ENCODE data around the gene CSTPP1.

DNA sequence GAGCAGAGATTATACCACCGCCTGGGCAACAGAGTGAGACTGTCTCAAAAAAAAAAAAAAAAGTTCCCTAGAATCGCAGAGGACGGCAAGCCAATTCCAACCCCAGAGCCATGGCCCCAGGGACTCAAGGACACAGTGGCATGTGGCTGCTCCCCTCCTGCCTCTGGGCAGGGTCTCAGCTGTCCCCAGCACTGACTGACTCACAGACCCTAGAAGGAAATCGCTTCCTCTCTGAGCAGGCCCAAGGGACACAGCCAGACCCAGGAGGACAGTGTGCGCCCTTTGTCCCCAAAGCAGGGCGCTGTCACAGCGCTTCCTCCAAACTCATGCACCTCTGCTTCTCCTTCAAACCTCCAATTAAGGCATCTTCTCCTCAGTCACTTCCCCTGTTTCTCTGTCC lies 247.4 kb downstream of the CSTPP1 start:
- TF ChIP-seq, protein P1, sequence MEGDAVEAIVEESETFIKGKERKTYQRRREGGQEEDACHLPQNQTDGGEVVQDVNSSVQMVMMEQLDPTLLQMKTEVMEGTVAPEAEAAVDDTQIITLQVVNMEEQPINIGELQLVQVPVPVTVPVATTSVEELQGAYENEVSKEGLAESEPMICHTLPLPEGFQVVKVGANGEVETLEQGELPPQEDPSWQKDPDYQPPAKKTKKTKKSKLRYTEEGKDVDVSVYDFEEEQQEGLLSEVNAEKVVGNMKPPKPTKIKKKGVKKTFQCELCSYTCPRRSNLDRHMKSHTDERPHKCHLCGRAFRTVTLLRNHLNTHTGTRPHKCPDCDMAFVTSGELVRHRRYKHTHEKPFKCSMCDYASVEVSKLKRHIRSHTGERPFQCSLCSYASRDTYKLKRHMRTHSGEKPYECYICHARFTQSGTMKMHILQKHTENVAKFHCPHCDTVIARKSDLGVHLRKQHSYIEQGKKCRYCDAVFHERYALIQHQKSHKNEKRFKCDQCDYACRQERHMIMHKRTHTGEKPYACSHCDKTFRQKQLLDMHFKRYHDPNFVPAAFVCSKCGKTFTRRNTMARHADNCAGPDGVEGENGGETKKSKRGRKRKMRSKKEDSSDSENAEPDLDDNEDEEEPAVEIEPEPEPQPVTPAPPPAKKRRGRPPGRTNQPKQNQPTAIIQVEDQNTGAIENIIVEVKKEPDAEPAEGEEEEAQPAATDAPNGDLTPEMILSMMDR (IDR thresholded peaks at IDR 0.05) = no peak
- TF ChIP-seq POLR2AphosphoS5 (IDR thresholded peaks at IDR 0.05) (no peak), EP300 (IDR thresholded peaks at IDR 0.05) (no peak), POLR2A (IDR thresholded peaks at IDR 0.05; ENCODE audit: low read depth) (no peak)

All from esophagus muscularis mucosa (tissue), 4 donors.